A549 treated with ZK216348 at 1 μM for 4 hours (cell line): ENCODE results near the gene ZNF302. TPM values are rescaled to one million over a fixed set of nuclear protein-coding genes. Genes with fewer than 3 reads are reported as not detected.

Experiments used
- total RNA-seq: library from RNA; stranded (reverse); fragments of 200-300 nt; extraction: Qiagen RNA extraction; gene quantifications from 5 replicates; pipeline ENCODE4 v1.2.3, GENCODE V29; 2022; ENCODE audit warnings: low read depth

ZNF302 gene
- 13.0 to 19.1 TPM (median 18.2 TPM) in 5 replicates for total RNA-seq

DNA sequence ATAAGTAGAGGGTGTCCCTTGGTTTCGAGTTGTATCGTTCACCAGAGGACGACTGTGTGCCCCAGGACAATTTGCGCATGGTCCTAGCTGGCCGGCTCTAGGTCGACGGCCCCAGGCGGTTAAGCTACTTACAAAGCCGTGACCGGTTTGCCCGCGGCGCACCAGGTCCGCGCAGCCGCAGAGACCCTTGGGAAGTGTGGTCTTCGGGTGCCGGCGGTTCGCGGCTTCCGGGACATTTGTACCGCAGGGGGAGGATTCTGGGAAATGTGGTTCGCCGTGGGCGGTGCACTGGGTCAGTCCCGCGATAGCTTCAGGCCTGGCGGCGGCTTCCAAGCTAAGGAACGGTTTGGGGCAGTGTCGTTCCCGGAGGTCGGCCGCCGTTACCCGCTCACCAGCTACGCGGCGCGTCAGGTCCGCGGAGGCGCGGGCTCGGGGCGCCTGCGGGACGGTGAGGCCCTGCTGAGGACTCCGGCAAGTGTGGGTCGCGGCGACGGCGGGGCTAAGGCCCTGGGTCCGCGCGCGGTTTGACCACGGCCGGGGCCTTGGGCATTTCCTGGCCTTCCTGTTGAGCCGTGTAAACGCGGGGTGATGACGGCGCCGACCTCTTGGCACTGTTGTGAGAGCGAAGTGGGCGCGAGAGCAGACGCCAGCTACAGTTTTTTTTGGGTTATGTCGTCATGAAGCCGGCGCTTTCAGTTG is at the start of gene ZNF302:
Gene ZNF302 (plus strand): TSS at position 293 of the 699 bp plus-strand sequence. CDS start 1,127 bp downstream, outside the sequence.

GRCh38 chr19:34676697-34677385 is 637 bp upstream of the ZNF302 start, which contains the start of gene SCGB2B2:
TSS of gene SCGB2B2 (minus strand) at chr19:34677159. CDS start at chr19:34594563, 82,596 bp downstream.

GRCh38 chr19:34733746-34734536 is 56.5 kb downstream of the ZNF302 start, which contains the start of gene ZNF181:
TSS of gene ZNF181 (plus strand) at chr19:34734243. CDS start at chr19:34735038, 795 bp downstream.

Other genes with a start within 250 kb of the ZNF302 start
- 265 to 494 TPM (median 276 TPM) in 5 replicates for gene UBA2, start 249.3 kb upstream of the ZNF302 start, total RNA-seq
- 28.9 to 37.7 TPM (median 35.3 TPM) in 5 replicates for gene WTIP, start 195.9 kb upstream of the ZNF302 start, total RNA-seq
- gene SCGB2B2, start 519 bp upstream of the ZNF302 start, total RNA-seq = 0.06 to 0.08 TPM in 2 of 5 replicates, not detected in the others
- 6.8 to 11.8 TPM (median 10.9 TPM) in 5 replicates for gene ZNF181, start 56.6 kb downstream of the ZNF302 start, total RNA-seq
- 0.74 to 2.7 TPM (median 2.6 TPM) in 5 replicates for gene ZNF599, start 95.5 kb downstream of the ZNF302 start, total RNA-seq
- 5.0 to 7.4 TPM (median 5.6 TPM) in 5 replicates for gene ZNF30, start 249.2 kb downstream of the ZNF302 start, total RNA-seq